Hepatocyte (in vitro differentiated cells): ENCODE measurements around the gene INO80C.

Experiments used
- EZH2 ChIP-seq: fragments of 200-600 bp; sonication (generic); IDR thresholded peaks from 2 replicates; pipeline ENCODE4 v1.6.1; 2016; ENCODE audit warnings: antibody characterized with exemption, mild to moderate bottlenecking, borderline replicate concordance
- EZH2phosphoT487 ChIP-seq: fragments of 200-600 bp; sonication (generic); IDR thresholded peaks from one replicate; pipeline ENCODE4 v1.6.1; 2018; ENCODE audit warnings: antibody characterized with exemption, mild to moderate bottlenecking, low read depth, moderate library complexity; ENCODE audit not compliant: unreplicated experiment, severe bottlenecking
- TF ChIP-seq, protein P1 (sequence below): fragments of 200-600 bp; sonication (generic); IDR thresholded peaks from 2 replicates; pipeline ENCODE4 v1.5.1; 2016; ENCODE audit warnings: antibody characterized with exemption, mild to moderate bottlenecking; ENCODE audit not compliant: poor library complexity

- TF ChIP-seq, protein P1, sequence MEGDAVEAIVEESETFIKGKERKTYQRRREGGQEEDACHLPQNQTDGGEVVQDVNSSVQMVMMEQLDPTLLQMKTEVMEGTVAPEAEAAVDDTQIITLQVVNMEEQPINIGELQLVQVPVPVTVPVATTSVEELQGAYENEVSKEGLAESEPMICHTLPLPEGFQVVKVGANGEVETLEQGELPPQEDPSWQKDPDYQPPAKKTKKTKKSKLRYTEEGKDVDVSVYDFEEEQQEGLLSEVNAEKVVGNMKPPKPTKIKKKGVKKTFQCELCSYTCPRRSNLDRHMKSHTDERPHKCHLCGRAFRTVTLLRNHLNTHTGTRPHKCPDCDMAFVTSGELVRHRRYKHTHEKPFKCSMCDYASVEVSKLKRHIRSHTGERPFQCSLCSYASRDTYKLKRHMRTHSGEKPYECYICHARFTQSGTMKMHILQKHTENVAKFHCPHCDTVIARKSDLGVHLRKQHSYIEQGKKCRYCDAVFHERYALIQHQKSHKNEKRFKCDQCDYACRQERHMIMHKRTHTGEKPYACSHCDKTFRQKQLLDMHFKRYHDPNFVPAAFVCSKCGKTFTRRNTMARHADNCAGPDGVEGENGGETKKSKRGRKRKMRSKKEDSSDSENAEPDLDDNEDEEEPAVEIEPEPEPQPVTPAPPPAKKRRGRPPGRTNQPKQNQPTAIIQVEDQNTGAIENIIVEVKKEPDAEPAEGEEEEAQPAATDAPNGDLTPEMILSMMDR, result no peak
- TF ChIP-seq EZH2 (no peak), EZH2phosphoT487 (no peak)
These were observed 59.1 kb downstream of the INO80C start for GRCh38 chr18:35438480-35439234.
